ENCODE results near the gene KCNJ5.

DNA sequence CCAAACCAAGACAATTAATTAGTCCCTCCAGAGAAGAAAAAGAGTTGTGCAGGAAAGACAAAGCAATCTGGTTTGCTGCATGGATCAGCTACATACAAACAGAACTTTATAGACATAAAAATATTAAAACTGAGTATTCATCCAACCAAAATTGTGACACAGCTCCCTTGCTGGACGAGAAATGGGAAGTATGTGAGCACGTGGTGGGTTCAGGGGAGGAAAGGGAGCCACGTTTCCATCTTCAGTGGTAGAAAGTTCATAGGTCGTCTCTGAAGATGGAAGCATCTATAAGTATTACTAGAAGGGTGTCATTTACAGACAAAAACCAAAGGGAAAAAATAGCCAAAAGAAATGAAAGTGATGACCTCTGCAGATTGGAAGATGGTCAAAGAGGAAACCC lies 7.1 kb upstream of the KCNJ5 start:
- TF ChIP-seq CTCF (IDR thresholded peaks at IDR 0.05; ENCODE audit: insufficient read depth, low read length) (no peak), POLR2AphosphoS5 (IDR thresholded peaks at IDR 0.05; ENCODE audit: low read depth) (no peak), GABPA (IDR thresholded peaks at IDR 0.05; ENCODE audit: low read depth) (no peak)
- TF ChIP-seq, protein P1, sequence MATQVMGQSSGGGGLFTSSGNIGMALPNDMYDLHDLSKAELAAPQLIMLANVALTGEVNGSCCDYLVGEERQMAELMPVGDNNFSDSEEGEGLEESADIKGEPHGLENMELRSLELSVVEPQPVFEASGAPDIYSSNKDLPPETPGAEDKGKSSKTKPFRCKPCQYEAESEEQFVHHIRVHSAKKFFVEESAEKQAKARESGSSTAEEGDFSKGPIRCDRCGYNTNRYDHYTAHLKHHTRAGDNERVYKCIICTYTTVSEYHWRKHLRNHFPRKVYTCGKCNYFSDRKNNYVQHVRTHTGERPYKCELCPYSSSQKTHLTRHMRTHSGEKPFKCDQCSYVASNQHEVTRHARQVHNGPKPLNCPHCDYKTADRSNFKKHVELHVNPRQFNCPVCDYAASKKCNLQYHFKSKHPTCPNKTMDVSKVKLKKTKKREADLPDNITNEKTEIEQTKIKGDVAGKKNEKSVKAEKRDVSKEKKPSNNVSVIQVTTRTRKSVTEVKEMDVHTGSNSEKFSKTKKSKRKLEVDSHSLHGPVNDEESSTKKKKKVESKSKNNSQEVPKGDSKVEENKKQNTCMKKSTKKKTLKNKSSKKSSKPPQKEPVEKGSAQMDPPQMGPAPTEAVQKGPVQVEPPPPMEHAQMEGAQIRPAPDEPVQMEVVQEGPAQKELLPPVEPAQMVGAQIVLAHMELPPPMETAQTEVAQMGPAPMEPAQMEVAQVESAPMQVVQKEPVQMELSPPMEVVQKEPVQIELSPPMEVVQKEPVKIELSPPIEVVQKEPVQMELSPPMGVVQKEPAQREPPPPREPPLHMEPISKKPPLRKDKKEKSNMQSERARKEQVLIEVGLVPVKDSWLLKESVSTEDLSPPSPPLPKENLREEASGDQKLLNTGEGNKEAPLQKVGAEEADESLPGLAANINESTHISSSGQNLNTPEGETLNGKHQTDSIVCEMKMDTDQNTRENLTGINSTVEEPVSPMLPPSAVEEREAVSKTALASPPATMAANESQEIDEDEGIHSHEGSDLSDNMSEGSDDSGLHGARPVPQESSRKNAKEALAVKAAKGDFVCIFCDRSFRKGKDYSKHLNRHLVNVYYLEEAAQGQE (IDR thresholded peaks at IDR 0.05; ENCODE audit: insufficient replicate concordance, low read depth): no peak

All from HL-60 (cell line).